Smooth muscle cell of trachea (primary cell): Measurements from ENCODE around the gene LETM1. TPM values are rescaled to one million over a fixed set of nuclear protein-coding genes. Genes with fewer than 3 reads are reported as not detected.

ENCODE experiments used
- total RNA-seq: library from RNA; depleted of rRNA; stranded (reverse); fragments of >200 nt; gene quantifications from 2 replicates; pipeline ENCODE4 v1.2.1, GENCODE V29; 2014

Gene LETM1
- total RNA-seq, result 56.1 and 76.1 TPM in 2 replicates

DNA sequence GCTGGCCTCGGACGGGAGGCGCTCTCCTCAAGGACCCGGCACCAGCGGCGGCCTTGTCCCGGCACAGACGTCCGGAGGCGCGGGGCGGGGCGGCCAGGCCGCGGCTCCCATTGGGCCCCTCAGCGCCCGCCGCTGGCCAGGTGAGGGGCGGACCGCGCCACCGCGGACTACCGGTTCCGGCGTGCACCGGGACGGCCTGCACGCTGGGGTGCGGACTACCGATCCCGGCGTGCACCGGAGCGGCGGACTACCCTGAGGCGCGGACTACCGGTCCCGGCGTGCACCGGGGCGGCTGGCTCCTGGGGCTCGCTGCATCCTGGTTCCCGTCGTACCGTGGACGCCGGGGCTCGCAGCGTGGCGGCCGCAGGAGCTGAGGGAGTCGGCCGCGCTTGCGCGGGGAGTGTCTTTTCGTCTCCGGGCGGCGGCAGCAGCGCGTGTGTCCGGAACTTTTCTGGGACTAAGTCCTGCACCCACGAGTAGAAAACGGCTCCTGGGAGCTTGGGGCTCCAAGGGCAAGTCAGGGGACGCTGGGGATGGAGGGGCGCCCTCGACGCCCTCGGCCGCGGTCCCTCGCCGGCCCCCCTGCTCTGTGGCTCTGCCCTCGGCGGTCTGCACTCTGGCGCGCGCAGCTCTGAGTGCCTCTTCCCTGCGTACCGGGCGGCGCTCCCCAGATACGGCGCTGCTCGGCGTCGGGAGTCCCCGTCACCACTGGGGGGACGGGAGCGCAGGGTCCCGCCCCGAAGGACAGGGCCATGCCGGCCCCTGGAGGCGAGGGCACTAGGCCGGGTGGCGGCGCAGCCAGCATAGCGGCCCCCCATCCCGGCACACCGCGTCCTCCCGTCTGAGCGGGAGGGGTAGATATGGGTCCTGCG, at the start of gene LETM1:
LETM1 (minus strand) TSS at position 86 of the 872 bp plus-strand sequence. CDS start 206 bp downstream, outside the sequence.

GRCh38 chr4:1870578-1871443, 14.9 kb upstream of the LETM1 start, which contains the start of gene NSD2:
TSS of gene NSD2 (plus strand) at chr4:1871393. CDS start at chr4:1900655, 29,262 bp downstream.

GRCh38 chr4:1792832-1793495, 63.0 kb downstream of the LETM1 start, which contains the start of gene FGFR3:
TSS of gene FGFR3 (plus strand) at chr4:1793293. CDS start at chr4:1793935, 642 bp downstream.

Other genes with a start within 250 kb of the LETM1 start
- gene FAM53A, start 171.8 kb downstream of the LETM1 start, total RNA-seq, result 2.3 TPM in 2 replicates
- 50.2 and 63.2 TPM in 2 replicates for gene SLBP, start 143.8 kb downstream of the LETM1 start, total RNA-seq
- 38.0 and 56.7 TPM in 2 replicates for gene TMEM129, start 134.8 kb downstream of the LETM1 start, total RNA-seq
- 4.6 and 31.0 TPM in 2 replicates for gene TACC3, start 134.6 kb downstream of the LETM1 start, total RNA-seq
- 0.33 and 0.44 TPM in 2 replicates for gene FGFR3, start 62.9 kb downstream of the LETM1 start, total RNA-seq
- 64.0 and 110 TPM in 2 replicates for gene NSD2, start 15.2 kb upstream of the LETM1 start, total RNA-seq
- gene NELFA, start 152.8 kb upstream of the LETM1 start, total RNA-seq, result 18.9 and 19.4 TPM in 2 replicates
- gene NAT8L, start 203.2 kb upstream of the LETM1 start, total RNA-seq, result under 0.01 and 0.17 TPM in 2 replicates